GM12878 (cell line): ENCODE results near the gene LRIG2. TPM values are rescaled to one million over a fixed set of nuclear protein-coding genes. Genes with fewer than 3 reads are reported as not detected.

Experiments
- ATAC-seq: fragments of 200-7000 bp; cut with Tn5 transposase; 3 replicates; pipeline ENCODE4 v1.9.1; 2020; ENCODE audit warnings: mild to moderate bottlenecking, moderate library complexity
- BruUV-seq: library from RNA; stranded (reverse); fragments of 400-500 nt; replicated peaks from 2 replicates; lab custom pipeline; 2021; lab: Mats Ljungman, UMichigan
- CTCF ChIA-PET: fragments of 300-600 bp; sonication (Branson Sonifier 250); formaldehyde crosslinking; extraction: SDS; loops from one replicate; lab custom pipeline; 2021; ENCODE audit warnings: inconsistent platforms; lab: Yijun Ruan, JAX
- POLR2A ChIA-PET: fragments of 350-600 bp; formaldehyde crosslinking; extraction: SDS; loops from one replicate; lab custom pipeline; 2021; ENCODE audit warnings: inconsistent platforms; lab: Charles Lee
- RAD21 ChIA-PET: fragments of 300-600 bp; sonication (Branson Sonifier 250); formaldehyde crosslinking; loops from one replicate; lab custom pipeline; 2023; ENCODE audit warnings: antibody characterized with exemption; ENCODE audit not compliant: unreplicated experiment; lab: Charles Lee
- SMC1A ChIA-PET: fragments of 300-600 bp; sonication (Branson Sonifier 250); formaldehyde crosslinking; loops from one replicate; lab custom pipeline; 2023; ENCODE audit not compliant: unreplicated experiment, uncharacterized antibody; lab: Charles Lee
- DNase-seq: peaks from one replicate; pipeline ENCODE4 v3.0.0-alpha.2; 2011; ENCODE audit warnings: low read depth, low spot score
- FAIRE-seq: peaks from 3 replicates; lab custom pipeline; 2011; peaks lifted over from hg19 to GRCh38; lab: Jason Lieb, UNC
- H2AFZ ChIP-seq: 2 replicates; pipeline ENCODE4 v1.6.0; 2011; ENCODE audit warnings: low read depth, low read length, control low read depth; ENCODE audit not compliant: control insufficient read depth
- H3K27ac ChIP-seq: 2 replicates; pipeline ENCODE4 v1.5.1; 2011; ENCODE audit warnings: control low read depth; ENCODE audit not compliant: control insufficient read depth, insufficient read depth
- H3K27me3 ChIP-seq, 2 experiments: replicated peaks in 1 of 2; 2 replicates each; pipeline versions ENCODE4 v1.6.0 to v1.6.1; 2011; ENCODE audit warnings: low read length in 1 of 2; ENCODE audit not compliant: control insufficient read depth in 2 of 2, insufficient read depth in 2 of 2
- H3K36me3 ChIP-seq, 2 experiments: 2 replicates each; pipeline ENCODE4 v1.5.1; 2011; ENCODE audit warnings: low read length in 1 of 2; ENCODE audit not compliant: control insufficient read depth in 2 of 2, insufficient read depth in 2 of 2
- H3K4me1 ChIP-seq: 2 replicates; pipeline ENCODE4 v1.6.1; 2011; ENCODE audit warnings: mild to moderate bottlenecking, low read length, moderate library complexity, mixed read lengths; ENCODE audit not compliant: control insufficient read depth, insufficient read depth
- H3K4me2 ChIP-seq: 2 replicates; pipeline ENCODE4 v1.6.0; 2011; ENCODE audit warnings: control low read depth; ENCODE audit not compliant: control insufficient read depth, insufficient read depth
- H3K4me3 ChIP-seq: fragments of 200-600 bp; sonication (generic); 2 replicates; pipeline ENCODE4 v1.5.1; 2016
- H3K79me2 ChIP-seq: 2 replicates; pipeline ENCODE4 v1.6.0; 2011; ENCODE audit warnings: low read length; ENCODE audit not compliant: control insufficient read depth, insufficient read depth
- H3K9ac ChIP-seq: 2 replicates; pipeline ENCODE4 v1.8.0; 2011; ENCODE audit warnings: low read length, control low read depth, mixed read lengths; ENCODE audit not compliant: control insufficient read depth, insufficient read depth
- H3K9me3 ChIP-seq: replicated peaks from 3 replicates; pipeline ENCODE4 v1.5.1; 2011; ENCODE audit warnings: mild to moderate bottlenecking, low read length; ENCODE audit not compliant: control insufficient read depth, insufficient read depth
- H4K20me1 ChIP-seq: 2 replicates; pipeline ENCODE4 v1.6.0; 2011; ENCODE audit not compliant: control insufficient read depth, insufficient read depth
- CEBPB ChIP-seq, 2 experiments: fragments of 150-350 bp in 1 of 2; IDR thresholded peaks; 2 replicates each; pipeline ENCODE4 v1.6.1; 2012 to 2014; ENCODE audit warnings: low read depth in 2 of 2, low read length in 2 of 2, borderline replicate concordance in 1 of 2, inconsistent platforms in 1 of 2
- CHD1 ChIP-seq: IDR thresholded peaks from 2 replicates; pipeline ENCODE4 v1.6.1; 2012; ENCODE audit warnings: low read depth, low read length, improper control_type of control experiment
- EZH2 ChIP-seq: IDR thresholded peaks from 2 replicates; pipeline ENCODE4 v1.6.1; 2012; ENCODE audit warnings: low read depth, mild to moderate bottlenecking, control low read depth, inconsistent platforms, low read length, borderline replicate concordance; ENCODE audit not compliant: control insufficient read depth
- GATAD2B ChIP-seq: fragments of 450-650 bp; conservative IDR thresholded peaks from 2 replicates; pipeline ENCODE4 v1.6.1; 2017; ENCODE audit warnings: low read depth, mild to moderate bottlenecking, moderate library complexity
- RAD51 ChIP-seq: fragments of 450-650 bp; IDR thresholded peaks from 2 replicates; pipeline ENCODE4 v1.6.1; 2016; ENCODE audit warnings: moderate library complexity, mild to moderate bottlenecking, inconsistent platforms
- RUNX3 ChIP-seq: IDR thresholded peaks from 2 replicates; pipeline ENCODE4 v1.6.1; 2012; ENCODE audit warnings: low read length, inconsistent platforms
- WGBS: methylation state at CpG from one replicate; pipeline ENCODE4 v1.1.6; 2016; ENCODE audit warnings: low lambda C conversion rate; ENCODE audit not compliant: insufficient replicate concordance, insufficient coverage; ENCODE audit errors: missing lambda C conversion rate; 5-methylcytosine and 5-hydroxymethylcytosine counted together
- in situ Hi-C: fragments of 300-500 bp; cut with MboI; formaldehyde crosslinking; loops from 9 replicates; pipeline ENCODE4 v1.14.3; 2018; ENCODE audit warnings: mixed read lengths
- intact Hi-C: fragments of 100-400 bp; cut with micrococcal nuclease; formaldehyde crosslinking; loops from one replicate; pipeline ENCODE4 v1.14.2; 2022; ENCODE audit not compliant: unreplicated experiment
- polyA plus RNA-seq, 11 experiments: library from polyadenylated mRNA; depleted of rRNA in 4 of 11; unstranded in 6 of 11; stranded (reverse) in 5 of 11; fragments of >200 nt; fragmentation: Nextera tagmentation in 4 of 11; fragmentation: Illumina TruSeq in 1 of 11; extraction: Ambion mirVana in 4 of 11; extraction: Trizol in 1 of 11; gene quantifications; 1 replicate in 1 of 11; 2 replicates in 10 of 11; pipeline versions ENCODE4 v1.2.1 to v1.2.3, GENCODE V29; 2011 to 2016; ENCODE audit warnings: inconsistent platforms in 2 of 11, missing spikeins in 2 of 11, low read depth in 1 of 11
- total RNA-seq, 4 experiments: library from RNA; depleted of rRNA in 3 of 4; stranded (reverse); fragments of >200 nt in 3 of 4; fragmentation: Illumina TruSeq in 1 of 4; extraction: Trizol in 1 of 4; gene quantifications; 2 replicates each; pipeline versions ENCODE4 v1.2.1 to v1.2.3, GENCODE V29; 2013 to 2021
- TF ChIP-seq, protein P1 (sequence below): fragments of 450-650 bp; IDR thresholded peaks from 2 replicates; pipeline ENCODE4 v1.6.1; 2016; ENCODE audit warnings: mild to moderate bottlenecking, moderate library complexity, borderline replicate concordance
- TF ChIP-seq, protein P2 (sequence below): fragments of 450-650 bp; conservative IDR thresholded peaks from 2 replicates; pipeline ENCODE4 v1.6.1; 2017; ENCODE audit warnings: mild to moderate bottlenecking, moderate library complexity
- TF ChIP-seq, protein P3 (sequence below): IDR thresholded peaks from 2 replicates; pipeline ENCODE4 v1.6.1; 2011; ENCODE audit warnings: borderline replicate concordance, low read depth, mild to moderate bottlenecking, moderate library complexity, low read length; ENCODE audit not compliant: insufficient read depth, poor library complexity, severe bottlenecking
- TF ChIP-seq, protein P4 (sequence below): fragments of 450-650 bp; formaldehyde crosslinking; IDR thresholded peaks from 2 replicates; pipeline ENCODE4 v1.4.0; 2020; ENCODE audit warnings: mild to moderate bottlenecking, moderate library complexity

The LRIG2 gene
- total and polyA plus RNA-seq, 10 of the 15 experiments (the other 5 are each of a cell fraction or from before 2014, with no cell fraction given) = 0.77 to 11.8 (median 5.1) TPM

DNA sequence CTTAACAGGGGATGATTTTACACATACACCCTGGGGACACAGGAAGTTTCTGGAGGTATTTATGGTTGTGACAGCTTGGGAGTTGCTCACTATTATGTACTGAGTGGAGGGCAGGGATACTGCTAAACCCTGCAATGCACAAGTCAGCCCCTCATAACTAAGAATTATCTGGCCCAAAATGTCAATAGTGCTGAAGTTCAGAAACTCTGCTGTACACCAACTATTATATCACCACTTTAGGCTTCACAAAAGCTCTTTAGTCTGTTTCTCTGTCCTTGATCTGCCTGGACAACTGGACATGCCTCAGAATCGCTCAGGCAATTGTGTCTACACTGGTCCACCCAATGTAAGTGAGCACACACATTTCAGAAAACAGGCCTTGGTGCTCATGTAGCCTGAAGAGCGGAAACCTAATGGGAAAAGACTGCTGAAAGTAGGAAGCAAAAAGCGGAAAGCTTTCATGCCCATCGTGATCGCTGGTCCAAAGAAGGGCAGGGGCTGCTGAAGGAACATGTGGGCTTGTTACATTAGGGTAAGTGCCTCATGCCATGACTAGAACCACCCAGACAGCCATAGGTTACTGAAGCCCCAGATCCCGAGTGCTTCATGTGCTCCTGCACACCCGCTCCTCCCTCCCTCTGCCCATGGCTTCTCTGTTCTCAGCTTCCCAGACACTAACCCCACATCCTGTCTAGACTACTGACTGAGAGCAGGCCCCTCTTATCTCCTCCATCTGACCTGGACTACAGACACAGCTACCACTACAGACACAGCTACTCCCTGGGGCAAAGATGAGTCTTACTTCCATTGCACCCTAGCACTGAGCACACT lies 73.5 kb downstream of the LRIG2 start:
- ChIA-PET RAD21 (interaction anchor here (0.6 to 0.7 kb wide), 2 partner anchors 80 to 767 kb away, joined by 3 read pairs; no protein-coding TSS in a partner anchor), POLR2A (interaction anchor here (0.5 kb wide), 1 partner anchor 585 kb away, joined by 3 read pairs; no protein-coding TSS in a partner anchor), SMC1A (interaction anchor here (0.6 to 1.8 kb wide), 3 partner anchors 11 to 554 kb away, joined by 3 to 4 read pairs (median 3); no protein-coding TSS in a partner anchor), CTCF (no interaction called here)
- H4K20me1 ChIP-seq = no peaks in the 10 kb centered on the region
- no peak overlapping the region for H3K27ac ChIP-seq
- H3K36me3 ChIP-seq = no peaks in the 10 kb centered on the region
- H2AFZ ChIP-seq = no peak overlapping the region
- H3K79me2 ChIP-seq = no peaks in the 10 kb centered on the region
- no peaks in the 10 kb centered on the region for H3K4me1 ChIP-seq
- H3K4me3 ChIP-seq = no peak overlapping the region
- H3K27me3 ChIP-seq = no peaks in the 10 kb centered on the region
- FAIRE-seq (no peak), ATAC-seq (peak; percentile 38), DNase-seq (no peak)
- no TSS peak for BruUV-seq
- no peak overlapping the region for H3K9ac ChIP-seq
- no peaks in the 10 kb centered on the region for H3K9me3 ChIP-seq
- intact Hi-C loops = no loop called here
- in situ Hi-C loops = no loop called here
- WGBS = 76% methylated on average over 7 of the region's 7 CpGs
- no peak overlapping the region for H3K4me2 ChIP-seq
- TF ChIP-seq CHD1 (no peak), RUNX3 (no peak), RAD51 (no peak), GATAD2B (no peak), CEBPB (IDR thresholded peaks at IDR 0.05; ENCODE audit: borderline replicate concordance in 1 of 2, low read depth in 2 of 2, low read length in 2 of 2) (no peak), EZH2 (no peak)
- TF ChIP-seq, protein P1, sequence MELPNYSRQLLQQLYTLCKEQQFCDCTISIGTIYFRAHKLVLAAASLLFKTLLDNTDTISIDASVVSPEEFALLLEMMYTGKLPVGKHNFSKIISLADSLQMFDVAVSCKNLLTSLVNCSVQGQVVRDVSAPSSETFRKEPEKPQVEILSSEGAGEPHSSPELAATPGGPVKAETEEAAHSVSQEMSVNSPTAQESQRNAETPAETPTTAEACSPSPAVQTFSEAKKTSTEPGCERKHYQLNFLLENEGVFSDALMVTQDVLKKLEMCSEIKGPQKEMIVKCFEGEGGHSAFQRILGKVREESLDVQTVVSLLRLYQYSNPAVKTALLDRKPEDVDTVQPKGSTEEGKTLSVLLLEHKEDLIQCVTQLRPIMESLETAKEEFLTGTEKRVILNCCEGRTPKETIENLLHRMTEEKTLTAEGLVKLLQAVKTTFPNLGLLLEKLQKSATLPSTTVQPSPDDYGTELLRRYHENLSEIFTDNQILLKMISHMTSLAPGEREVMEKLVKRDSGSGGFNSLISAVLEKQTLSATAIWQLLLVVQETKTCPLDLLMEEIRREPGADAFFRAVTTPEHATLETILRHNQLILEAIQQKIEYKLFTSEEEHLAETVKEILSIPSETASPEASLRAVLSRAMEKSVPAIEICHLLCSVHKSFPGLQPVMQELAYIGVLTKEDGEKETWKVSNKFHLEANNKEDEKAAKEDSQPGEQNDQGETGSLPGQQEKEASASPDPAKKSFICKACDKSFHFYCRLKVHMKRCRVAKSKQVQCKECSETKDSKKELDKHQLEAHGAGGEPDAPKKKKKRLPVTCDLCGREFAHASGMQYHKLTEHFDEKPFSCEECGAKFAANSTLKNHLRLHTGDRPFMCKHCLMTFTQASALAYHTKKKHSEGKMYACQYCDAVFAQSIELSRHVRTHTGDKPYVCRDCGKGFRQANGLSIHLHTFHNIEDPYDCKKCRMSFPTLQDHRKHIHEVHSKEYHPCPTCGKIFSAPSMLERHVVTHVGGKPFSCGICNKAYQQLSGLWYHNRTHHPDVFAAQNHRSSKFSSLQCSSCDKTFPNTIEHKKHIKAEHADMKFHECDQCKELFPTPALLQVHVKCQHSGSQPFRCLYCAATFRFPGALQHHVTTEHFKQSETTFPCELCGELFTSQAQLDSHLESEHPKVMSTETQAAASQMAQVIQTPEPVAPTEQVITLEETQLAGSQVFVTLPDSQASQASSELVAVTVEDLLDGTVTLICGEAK = no peak
- TF ChIP-seq, protein P2, sequence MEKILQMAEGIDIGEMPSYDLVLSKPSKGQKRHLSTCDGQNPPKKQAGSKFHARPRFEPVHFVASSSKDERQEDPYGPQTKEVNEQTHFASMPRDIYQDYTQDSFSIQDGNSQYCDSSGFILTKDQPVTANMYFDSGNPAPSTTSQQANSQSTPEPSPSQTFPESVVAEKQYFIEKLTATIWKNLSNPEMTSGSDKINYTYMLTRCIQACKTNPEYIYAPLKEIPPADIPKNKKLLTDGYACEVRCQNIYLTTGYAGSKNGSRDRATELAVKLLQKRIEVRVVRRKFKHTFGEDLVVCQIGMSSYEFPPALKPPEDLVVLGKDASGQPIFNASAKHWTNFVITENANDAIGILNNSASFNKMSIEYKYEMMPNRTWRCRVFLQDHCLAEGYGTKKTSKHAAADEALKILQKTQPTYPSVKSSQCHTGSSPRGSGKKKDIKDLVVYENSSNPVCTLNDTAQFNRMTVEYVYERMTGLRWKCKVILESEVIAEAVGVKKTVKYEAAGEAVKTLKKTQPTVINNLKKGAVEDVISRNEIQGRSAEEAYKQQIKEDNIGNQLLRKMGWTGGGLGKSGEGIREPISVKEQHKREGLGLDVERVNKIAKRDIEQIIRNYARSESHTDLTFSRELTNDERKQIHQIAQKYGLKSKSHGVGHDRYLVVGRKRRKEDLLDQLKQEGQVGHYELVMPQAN = no peak
- TF ChIP-seq, protein P3, sequence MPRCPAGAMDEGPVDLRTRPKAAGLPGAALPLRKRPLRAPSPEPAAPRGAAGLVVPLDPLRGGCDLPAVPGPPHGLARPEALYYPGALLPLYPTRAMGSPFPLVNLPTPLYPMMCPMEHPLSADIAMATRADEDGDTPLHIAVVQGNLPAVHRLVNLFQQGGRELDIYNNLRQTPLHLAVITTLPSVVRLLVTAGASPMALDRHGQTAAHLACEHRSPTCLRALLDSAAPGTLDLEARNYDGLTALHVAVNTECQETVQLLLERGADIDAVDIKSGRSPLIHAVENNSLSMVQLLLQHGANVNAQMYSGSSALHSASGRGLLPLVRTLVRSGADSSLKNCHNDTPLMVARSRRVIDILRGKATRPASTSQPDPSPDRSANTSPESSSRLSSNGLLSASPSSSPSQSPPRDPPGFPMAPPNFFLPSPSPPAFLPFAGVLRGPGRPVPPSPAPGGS = no peak
- TF ChIP-seq, protein P4, sequence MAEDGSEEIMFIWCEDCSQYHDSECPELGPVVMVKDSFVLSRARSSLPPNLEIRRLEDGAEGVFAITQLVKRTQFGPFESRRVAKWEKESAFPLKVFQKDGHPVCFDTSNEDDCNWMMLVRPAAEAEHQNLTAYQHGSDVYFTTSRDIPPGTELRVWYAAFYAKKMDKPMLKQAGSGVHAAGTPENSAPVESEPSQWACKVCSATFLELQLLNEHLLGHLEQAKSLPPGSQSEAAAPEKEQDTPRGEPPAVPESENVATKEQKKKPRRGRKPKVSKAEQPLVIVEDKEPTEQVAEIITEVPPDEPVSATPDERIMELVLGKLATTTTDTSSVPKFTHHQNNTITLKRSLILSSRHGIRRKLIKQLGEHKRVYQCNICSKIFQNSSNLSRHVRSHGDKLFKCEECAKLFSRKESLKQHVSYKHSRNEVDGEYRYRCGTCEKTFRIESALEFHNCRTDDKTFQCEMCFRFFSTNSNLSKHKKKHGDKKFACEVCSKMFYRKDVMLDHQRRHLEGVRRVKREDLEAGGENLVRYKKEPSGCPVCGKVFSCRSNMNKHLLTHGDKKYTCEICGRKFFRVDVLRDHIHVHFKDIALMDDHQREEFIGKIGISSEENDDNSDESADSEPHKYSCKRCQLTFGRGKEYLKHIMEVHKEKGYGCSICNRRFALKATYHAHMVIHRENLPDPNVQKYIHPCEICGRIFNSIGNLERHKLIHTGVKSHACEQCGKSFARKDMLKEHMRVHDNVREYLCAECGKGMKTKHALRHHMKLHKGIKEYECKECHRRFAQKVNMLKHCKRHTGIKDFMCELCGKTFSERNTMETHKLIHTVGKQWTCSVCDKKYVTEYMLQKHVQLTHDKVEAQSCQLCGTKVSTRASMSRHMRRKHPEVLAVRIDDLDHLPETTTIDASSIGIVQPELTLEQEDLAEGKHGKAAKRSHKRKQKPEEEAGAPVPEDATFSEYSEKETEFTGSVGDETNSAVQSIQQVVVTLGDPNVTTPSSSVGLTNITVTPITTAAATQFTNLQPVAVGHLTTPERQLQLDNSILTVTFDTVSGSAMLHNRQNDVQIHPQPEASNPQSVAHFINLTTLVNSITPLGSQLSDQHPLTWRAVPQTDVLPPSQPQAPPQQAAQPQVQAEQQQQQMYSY (CRISPR knock-in tag) = no peak
